Measurements from ENCODE around the gene ACP1. TPM values are rescaled to one million over a fixed set of nuclear protein-coding genes. Genes with fewer than 3 reads are reported as not detected.

ACP1 gene
- total and polyA plus RNA-seq, 2 of the 8 experiments (the other 6 are each of a cell fraction or from before 2014, with no cell fraction given): 115 to 155 TPM

DNA sequence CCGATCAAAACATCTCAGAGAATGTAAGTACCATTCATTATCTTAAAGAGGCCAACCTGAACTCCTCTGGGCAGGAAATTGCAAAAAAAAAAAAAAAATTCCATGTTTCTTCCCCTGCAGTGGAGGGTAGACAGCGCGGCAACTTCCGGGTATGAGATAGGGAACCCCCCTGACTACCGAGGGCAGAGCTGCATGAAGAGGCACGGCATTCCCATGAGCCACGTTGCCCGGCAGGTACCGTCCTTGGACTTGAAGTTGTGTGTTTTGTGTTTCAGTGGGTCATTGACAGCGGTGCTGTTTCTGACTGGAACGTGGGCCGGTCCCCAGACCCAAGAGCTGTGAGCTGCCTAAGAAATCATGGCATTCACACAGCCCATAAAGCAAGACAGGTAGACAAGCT is 7.2 kb downstream of the ACP1 start (continued):
- TF ChIP-seq HDAC6 (IDR thresholded peaks at IDR 0.05; ENCODE audit: low read depth, low read length) (no peak), SP4 (IDR thresholded peaks at IDR 0.05; ENCODE audit: low read length) (no peak), POLR2A (IDR thresholded peaks at IDR 0.05; ENCODE audit: control extremely low read depth in 1 of 2, low read depth in 2 of 2, low read length in 2 of 2) (no peak), CREB1 (IDR thresholded peaks at IDR 0.05) (no peak), SUZ12 (IDR thresholded peaks at IDR 0.05; ENCODE audit: low read length) (no peak), TBP (IDR thresholded peaks at IDR 0.05; ENCODE audit: low read depth, low read length) (no peak), KDM4A (IDR thresholded peaks at IDR 0.05; ENCODE audit: low read depth, low read length, severe bottlenecking) (no peak), EP300 (IDR thresholded peaks at IDR 0.05; ENCODE audit: borderline replicate concordance in 1 of 2, low read depth in 2 of 2, low read length in 2 of 2) (no peak)
- TF ChIP-seq, protein P1, sequence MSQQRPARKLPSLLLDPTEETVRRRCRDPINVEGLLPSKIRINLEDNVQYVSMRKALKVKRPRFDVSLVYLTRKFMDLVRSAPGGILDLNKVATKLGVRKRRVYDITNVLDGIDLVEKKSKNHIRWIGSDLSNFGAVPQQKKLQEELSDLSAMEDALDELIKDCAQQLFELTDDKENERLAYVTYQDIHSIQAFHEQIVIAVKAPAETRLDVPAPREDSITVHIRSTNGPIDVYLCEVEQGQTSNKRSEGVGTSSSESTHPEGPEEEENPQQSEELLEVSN (IDR thresholded peaks at IDR 0.05): no peak

Measured in H1 (cell line).